Measurements from ENCODE around the gene RIPPLY3.

DNA sequence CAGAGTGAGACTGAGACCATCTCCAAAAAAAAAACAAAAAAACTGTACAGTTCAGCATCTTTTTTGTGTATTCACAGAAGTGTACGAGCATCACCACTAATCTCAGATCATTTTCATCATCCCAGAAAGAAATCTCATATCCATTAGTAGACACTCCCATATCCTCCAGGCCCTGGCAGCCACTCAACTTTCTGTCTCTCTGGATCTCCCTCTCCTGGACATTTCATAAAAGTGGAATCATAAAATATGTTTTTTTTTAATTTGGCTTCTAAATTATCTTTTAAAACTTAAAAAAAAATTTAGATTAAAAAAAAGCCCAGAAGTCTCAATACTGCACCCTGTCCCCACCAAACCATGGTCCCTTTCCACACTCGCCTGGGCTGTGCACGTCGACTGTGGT, 22.1 kb downstream of the RIPPLY3 start:
- TF ChIP-seq, protein P1, sequence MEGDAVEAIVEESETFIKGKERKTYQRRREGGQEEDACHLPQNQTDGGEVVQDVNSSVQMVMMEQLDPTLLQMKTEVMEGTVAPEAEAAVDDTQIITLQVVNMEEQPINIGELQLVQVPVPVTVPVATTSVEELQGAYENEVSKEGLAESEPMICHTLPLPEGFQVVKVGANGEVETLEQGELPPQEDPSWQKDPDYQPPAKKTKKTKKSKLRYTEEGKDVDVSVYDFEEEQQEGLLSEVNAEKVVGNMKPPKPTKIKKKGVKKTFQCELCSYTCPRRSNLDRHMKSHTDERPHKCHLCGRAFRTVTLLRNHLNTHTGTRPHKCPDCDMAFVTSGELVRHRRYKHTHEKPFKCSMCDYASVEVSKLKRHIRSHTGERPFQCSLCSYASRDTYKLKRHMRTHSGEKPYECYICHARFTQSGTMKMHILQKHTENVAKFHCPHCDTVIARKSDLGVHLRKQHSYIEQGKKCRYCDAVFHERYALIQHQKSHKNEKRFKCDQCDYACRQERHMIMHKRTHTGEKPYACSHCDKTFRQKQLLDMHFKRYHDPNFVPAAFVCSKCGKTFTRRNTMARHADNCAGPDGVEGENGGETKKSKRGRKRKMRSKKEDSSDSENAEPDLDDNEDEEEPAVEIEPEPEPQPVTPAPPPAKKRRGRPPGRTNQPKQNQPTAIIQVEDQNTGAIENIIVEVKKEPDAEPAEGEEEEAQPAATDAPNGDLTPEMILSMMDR (IDR thresholded peaks at IDR 0.05; ENCODE audit: low read depth, low read length, missing input control), result no peak
- TF ChIP-seq RAD21 (IDR thresholded peaks at IDR 0.05) (no peak), SP1 (IDR thresholded peaks at IDR 0.05) (no peak), GABPA (IDR thresholded peaks at IDR 0.05 in 1 of 2, conservative IDR thresholded peaks at IDR 0.05 in 1 of 2) (no peak), REST (IDR thresholded peaks at IDR 0.05) (no peak), YY1 (IDR thresholded peaks at IDR 0.05) (no peak), FOXA1 (IDR thresholded peaks at IDR 0.05) (no peak), HNF4A (conservative IDR thresholded peaks at IDR 0.05) (no peak)
